GM23338 (cell line): ENCODE results near the gene XPR1. TPM values are rescaled to one million over a fixed set of nuclear protein-coding genes. Genes with fewer than 3 reads are reported as not detected.

Source experiments
- ATAC-seq: fragments of 200-7000 bp; cut with Tn5 transposase; 3 replicates; pipeline ENCODE4 v1.9.1; 2020
- DNase-seq: peaks from one replicate; pipeline ENCODE4 v3.0.0-alpha.2; 2015; ENCODE audit warnings: low spot score
- H2AFZ ChIP-seq: fragments of 200-600 bp; sonication (generic); 2 replicates; pipeline ENCODE4 v1.8.0; 2016; ENCODE audit warnings: antibody characterized with exemption, mild to moderate bottlenecking, moderate library complexity
- H3F3A ChIP-seq: fragments of 200-600 bp; sonication (generic); replicated peaks from 2 replicates; pipeline ENCODE4 v1.8.0; 2017; ENCODE audit warnings: antibody characterized with exemption, mixed run types, low read depth
- H3K27ac ChIP-seq: fragments of 200-600 bp; sonication (generic); 2 replicates; pipeline ENCODE4 v1.6.1; 2016; ENCODE audit warnings: low read depth
- H3K27me3 ChIP-seq: fragments of 200-600 bp; sonication (generic); 2 replicates; pipeline ENCODE4 v1.8.0; 2016; ENCODE audit warnings: mild to moderate bottlenecking, mixed run types, moderate library complexity; ENCODE audit not compliant: insufficient read depth
- H3K36me3 ChIP-seq: fragments of 200-600 bp; sonication (generic); 2 replicates; pipeline ENCODE4 v1.8.0; 2016; ENCODE audit warnings: mild to moderate bottlenecking; ENCODE audit not compliant: insufficient read depth
- H3K4me1 ChIP-seq: fragments of 200-600 bp; sonication (generic); 2 replicates; pipeline ENCODE4 v1.8.0; 2016; ENCODE audit warnings: mild to moderate bottlenecking, moderate library complexity; ENCODE audit not compliant: insufficient read depth
- H3K4me2 ChIP-seq: fragments of 200-600 bp; sonication (generic); 2 replicates; pipeline ENCODE4 v1.7.1; 2017; ENCODE audit warnings: mixed run types
- H3K4me3 ChIP-seq: fragments of 200-600 bp; sonication (generic); 2 replicates; pipeline ENCODE4 v1.6.1; 2016; ENCODE audit warnings: mixed run types
- H3K79me2 ChIP-seq: fragments of 200-600 bp; sonication (generic); replicated peaks from 2 replicates; pipeline ENCODE4 v1.8.0; 2017; ENCODE audit warnings: mild to moderate bottlenecking; ENCODE audit not compliant: insufficient read depth
- H3K9me2 ChIP-seq: fragments of 200-600 bp; sonication (generic); 2 replicates; pipeline ENCODE4 v1.8.0; 2017; ENCODE audit not compliant: insufficient read depth
- H4K20me1 ChIP-seq: fragments of 200-600 bp; sonication (generic); replicated peaks from 2 replicates; pipeline ENCODE4 v1.8.0; 2017; ENCODE audit warnings: mild to moderate bottlenecking; ENCODE audit not compliant: insufficient read depth
- H3K27ac Mint-ChIP-seq: 2 replicates; pipeline ENCODE4 v1.8.0; 2020; ENCODE audit warnings: inconsistent platforms, mild to moderate bottlenecking, moderate library complexity, mixed read lengths
- H3K27me3 Mint-ChIP-seq: 3 replicates; pipeline ENCODE4 v1.8.0; 2022; ENCODE audit warnings: low read depth, mild to moderate bottlenecking, moderate library complexity, mixed read lengths, inconsistent platforms; ENCODE audit not compliant: insufficient read depth, poor library complexity
- H3K36me3 Mint-ChIP-seq: 3 replicates; pipeline ENCODE4 v1.8.0; 2021; ENCODE audit warnings: low read depth, mild to moderate bottlenecking, inconsistent platforms, moderate library complexity, mixed read lengths
- H3K4me1 Mint-ChIP-seq: 3 replicates; pipeline ENCODE4 v1.8.0; 2020; ENCODE audit warnings: mild to moderate bottlenecking, inconsistent platforms, mixed read lengths
- H3K4me3 Mint-ChIP-seq: 3 replicates; pipeline ENCODE4 v1.8.0; 2021; ENCODE audit warnings: moderate library complexity, mild to moderate bottlenecking, inconsistent platforms, mixed read lengths
- H3K9me3 Mint-ChIP-seq: 3 replicates; pipeline ENCODE4 v1.8.0; 2020; ENCODE audit warnings: moderate library complexity, mild to moderate bottlenecking, inconsistent platforms, mixed read lengths
- CTCF ChIP-seq, 2 experiments: fragments of 200-600 bp in 1 of 2; sonication (generic) in 1 of 2; conservative IDR thresholded peaks; 2 replicates each; pipeline versions ENCODE4 v1.5.1 to v1.6.1; 2016 to 2017; ENCODE audit warnings: antibody characterized with exemption in 2 of 2, low read depth in 2 of 2, mild to moderate bottlenecking in 2 of 2, moderate library complexity in 1 of 2
- ETS1 ChIP-seq: IDR thresholded peaks from 2 replicates; pipeline ENCODE4 v1.6.1; 2016; ENCODE audit warnings: antibody characterized with exemption
- EZH2 ChIP-seq: fragments of 200-600 bp; sonication (generic); IDR thresholded peaks from one replicate; pipeline ENCODE4 v1.8.0; 2017; ENCODE audit warnings: antibody characterized with exemption, mild to moderate bottlenecking, low read depth; ENCODE audit not compliant: unreplicated experiment
- POLR2AphosphoS5 ChIP-seq: IDR thresholded peaks from 2 replicates; pipeline ENCODE4 v1.6.1; 2016; ENCODE audit warnings: antibody characterized with exemption, low read depth
- polyA plus RNA-seq: library from polyadenylated mRNA; unstranded; fragments of >200 nt; fragmentation: Nextera tagmentation; extraction: Ambion mirVana; gene quantifications from 2 replicates; pipeline ENCODE4 v1.2.1, GENCODE V29; 2016
- total RNA-seq: library from RNA; depleted of rRNA; stranded (reverse); fragments of >200 nt; shearing (Covaris generic); gene quantifications from 2 replicates; pipeline ENCODE4 v1.2.3, GENCODE V29; 2014

XPR1 gene
- total and polyA plus RNA-seq, 2 experiments from 2014 or later, result 9.3 to 38.1 TPM

- H3K4me2 ChIP-seq, result peak overlapping the region; percentile 86
- H3K4me3 Mint-ChIP-seq, result peak overlapping the region; percentile 75
- no peaks in the 10 kb centered on the region for H3K36me3 ChIP-seq
- no peaks in the 10 kb centered on the region for H3K79me2 ChIP-seq
- TF ChIP-seq POLR2AphosphoS5 (0 out of 2 replicates have a peak, but pooled peaks have one; percentile 17), CTCF (conservative IDR thresholded peaks at IDR 0.05; ENCODE audit: low read depth in 2 of 2) (no peak)
- peak; percentile 79 for DNase-seq
- H3F3A ChIP-seq, result no peaks in the 10 kb centered on the region
- H3K27me3 Mint-ChIP-seq, result peaks cover 21% of the 10 kb centered on the region
- peak overlapping the region; percentile 65 for H3K4me3 ChIP-seq
- peaks cover 6% of the 10 kb centered on the region; the same call in 1 of the 2 replicates for H3K4me1 ChIP-seq
- peaks cover 36% of the 10 kb centered on the region; the same call in 2 of the 3 replicates for H3K4me1 Mint-ChIP-seq
- no peaks in the 10 kb centered on the region; the same call in 2 of the 3 replicates for H3K9me3 Mint-ChIP-seq
- H3K9me2 ChIP-seq, result no peaks in the 10 kb centered on the region
- peaks cover 33% of the 10 kb centered on the region for H3K27me3 ChIP-seq
- no peaks in the 10 kb centered on the region for H4K20me1 ChIP-seq
- ATAC-seq, result peak; percentile 74
- no peak overlapping the region for H3K27ac ChIP-seq
- H3K27ac Mint-ChIP-seq, result no peak overlapping the region
- H3K36me3 Mint-ChIP-seq, result no peaks in the 10 kb centered on the region; the same call in 2 of the 3 replicates
- H2AFZ ChIP-seq, result peak overlapping the region; percentile 73
Measured at GRCh38 chr1:180912211-180912800, 280.5 kb downstream of the XPR1 start.

GRCh38 chr1:180912801-180913565, 281.2 kb downstream of the XPR1 start, which contains the start of gene KIAA1614:
TSS of gene KIAA1614 (plus strand) at chr1:180912897. CDS start at chr1:180913244, 347 bp downstream.
- H3K27ac Mint-ChIP-seq, result 0 out of 2 replicates have a peak within 1 kb of the TSS, but pooled peaks have one; percentile 30
- Histone ChIP-seq H2AFZ (peak within 1 kb of the TSS; percentile 86), H3K4me1 (peaks cover 6% of the 10 kb centered on the region; the same call in 1 of the 2 replicates), H3K4me2 (peak within 1 kb of the TSS; percentile 86), H3K9me2 (no peaks in the 10 kb centered on the region), H3K27ac (no peak within 1 kb of the TSS), H4K20me1 (no peaks in the 10 kb centered on the region), H3K36me3 (no peaks in the 10 kb centered on the region), H3K79me2 (no peaks in the 10 kb centered on the region), H3F3A (no peaks in the 10 kb centered on the region), H3K27me3 (peaks cover 33% of the 10 kb centered on the region), H3K4me3 (peak within 1 kb of the TSS; percentile 65)
- no peaks in the 10 kb centered on the region; the same call in 2 of the 3 replicates for H3K36me3 Mint-ChIP-seq
- H3K27me3 Mint-ChIP-seq, result peaks cover 22% of the 10 kb centered on the region
- DNase-seq (peak; percentile 68), ATAC-seq (peak; percentile 57)
- H3K9me3 Mint-ChIP-seq, result no peaks in the 10 kb centered on the region; the same call in 2 of the 3 replicates
- H3K4me3 Mint-ChIP-seq, result peak within 1 kb of the TSS; percentile 82
- TF ChIP-seq ETS1 (no peak), EZH2 (peak; percentile 14), POLR2AphosphoS5 (peak; percentile 31)
- H3K4me1 Mint-ChIP-seq, result peaks cover 37% of the 10 kb centered on the region
